Panc1 (cell line): ENCODE data around the gene COG7. TPM values are rescaled to one million over a fixed set of nuclear protein-coding genes. Genes with fewer than 3 reads are reported as not detected.

Experiments
- ATAC-seq: fragments of 200-7000 bp; cut with Tn5 transposase; 2 replicates; pipeline ENCODE4 v1.9.1; 2020; ENCODE audit warnings: mild to moderate bottlenecking, moderate library complexity
- BruUV-seq: library from RNA; stranded (reverse); fragments of 400-500 nt; replicated peaks from 2 replicates; lab custom pipeline; 2021; lab: Mats Ljungman, UMichigan
- CTCF ChIA-PET: fragments of 300-600 bp; sonication (Branson Sonifier 250); formaldehyde crosslinking; loops from one replicate; lab custom pipeline; 2022; ENCODE audit warnings: antibody characterized with exemption; lab: Charles Lee
- POLR2A ChIA-PET: fragments of 300-600 bp; sonication (Branson Sonifier 250); formaldehyde crosslinking; loops from one replicate; lab custom pipeline; 2022; ENCODE audit warnings: antibody characterized with exemption; lab: Charles Lee
- DNase-seq: peaks from one replicate; pipeline ENCODE4 v3.0.0-alpha.2; 2010; ENCODE audit warnings: low read depth, low spot score
- H3K27ac ChIP-seq: 2 replicates; pipeline ENCODE4 v1.5.1; 2011; ENCODE audit warnings: mild to moderate bottlenecking, low read length, inconsistent platforms
- H3K27me3 ChIP-seq: fragments of 200-500 bp; sonication (Bioruptor generic); 2 replicates; pipeline ENCODE4 v1.6.0; 2014; ENCODE audit warnings: low read length, inconsistent platforms; ENCODE audit not compliant: control insufficient read depth, insufficient read depth
- H3K36me3 ChIP-seq: fragments of 200-500 bp; sonication (Bioruptor generic); 2 replicates; pipeline ENCODE4 v1.5.1; 2014; ENCODE audit warnings: inconsistent platforms, mild to moderate bottlenecking, low read length, moderate library complexity; ENCODE audit not compliant: control insufficient read depth, insufficient read depth
- H3K4me1 ChIP-seq: 2 replicates; pipeline ENCODE4 v1.5.1; 2011; ENCODE audit warnings: inconsistent platforms, mild to moderate bottlenecking, low read length, moderate library complexity; ENCODE audit not compliant: control insufficient read depth, insufficient read depth
- H3K4me3 ChIP-seq, 2 experiments: 2 replicates each; pipeline ENCODE4 v1.5.1; 2011 to 2012; ENCODE audit warnings: low read depth in 2 of 2, low read length in 2 of 2, mild to moderate bottlenecking in 2 of 2, inconsistent platforms in 1 of 2, moderate library complexity in 1 of 2
- H3K9me3 ChIP-seq: fragments of 200-500 bp; sonication (Bioruptor generic); 2 replicates; pipeline ENCODE4 v1.5.1; 2014; ENCODE audit warnings: low read depth, mild to moderate bottlenecking, inconsistent platforms, low read length, moderate library complexity; ENCODE audit not compliant: control insufficient read depth, insufficient read depth
- POLR2AphosphoS5 ChIP-seq: IDR thresholded peaks from 2 replicates; pipeline ENCODE4 v1.6.1; 2012; ENCODE audit warnings: mild to moderate bottlenecking, low read depth, low read length, moderate library complexity
- SIN3A ChIP-seq: IDR thresholded peaks from 2 replicates; pipeline ENCODE4 v1.6.1; 2012; ENCODE audit warnings: low read depth, mild to moderate bottlenecking, low read length, moderate library complexity, borderline replicate concordance; ENCODE audit not compliant: insufficient read depth
- TCF7L2 ChIP-seq: IDR thresholded peaks from 2 replicates; pipeline ENCODE4 v1.6.1; 2011; ENCODE audit warnings: mild to moderate bottlenecking, low read depth, low read length, inconsistent platforms
- in situ Hi-C: cut with HindIII; loops from 2 replicates; pipeline ENCODE4 v1.10.0; 2016; ENCODE audit warnings: low sequenced_read_pairs, low pct_unique_long_range_greater_than_20kb
- intact Hi-C: fragments of 100-400 bp; cut with micrococcal nuclease; formaldehyde crosslinking; loops from one replicate; pipeline ENCODE4 v1.10.0; 2022; ENCODE audit not compliant: unreplicated experiment
- total RNA-seq: library from RNA; stranded (reverse); gene quantifications from one replicate; pipeline ENCODE4 v1.2.1, GENCODE V29; 2021; ENCODE audit not compliant: unreplicated experiment
- TF ChIP-seq, protein P1 (sequence below), 2 experiments: IDR thresholded peaks; 2 replicates each; pipeline ENCODE4 v1.6.1; 2011 to 2012; ENCODE audit warnings: low read depth in 2 of 2, control low read depth in 1 of 2, low read length in 1 of 2, mild to moderate bottlenecking in 1 of 2, moderate library complexity in 1 of 2; ENCODE audit not compliant: insufficient read depth in 1 of 2
- TF ChIP-seq, protein P2 (sequence below): fragments of 450-650 bp; IDR thresholded peaks from 2 replicates; pipeline ENCODE4 v1.5.1; 2017; ENCODE audit warnings: mild to moderate bottlenecking

Gene COG7
- total RNA-seq, 1 experiment from 2014 or later, result 25.3 TPM

DNA sequence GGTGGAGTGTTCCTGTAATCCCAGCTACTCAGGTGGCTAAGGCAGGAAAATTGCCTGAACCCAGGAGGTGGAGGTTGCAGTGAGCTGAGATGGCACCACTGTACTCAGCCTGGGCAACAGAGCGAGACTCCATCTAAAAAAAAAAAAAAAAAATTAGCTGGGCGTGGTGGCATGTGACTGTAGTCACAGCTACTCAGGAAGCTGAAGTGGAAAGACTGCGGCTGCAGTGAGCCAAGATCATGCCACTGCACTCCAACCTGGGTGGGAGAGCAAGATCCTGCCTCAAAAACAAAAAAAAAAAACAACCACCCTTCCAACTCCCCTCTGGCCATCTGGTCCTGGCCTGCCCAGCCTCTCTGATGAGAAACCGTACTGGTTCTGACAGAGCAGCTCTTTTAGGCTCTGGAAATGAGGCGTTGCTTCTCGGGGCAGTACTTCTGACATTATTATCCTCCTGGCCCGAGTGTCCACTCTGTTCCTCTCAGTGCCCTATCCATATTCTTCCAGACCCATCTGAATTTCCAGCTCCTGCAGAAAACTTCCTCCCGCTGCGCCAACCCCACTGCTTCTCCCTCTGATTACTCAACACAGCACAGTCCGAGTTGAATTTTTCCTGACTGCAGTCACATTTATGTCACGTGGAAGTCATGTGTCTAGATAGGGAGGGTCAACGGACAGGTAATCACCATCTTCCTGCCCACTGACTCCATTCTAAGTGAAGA is 44.0 kb upstream of the COG7 start:
- no peaks in the 10 kb centered on the region for H3K9me3 ChIP-seq
- H3K36me3 ChIP-seq, result no peaks in the 10 kb centered on the region; the same call in none of the 2 replicates
- no peak for DNase-seq
- in situ Hi-C loops, result no loop called here
- intact Hi-C loops, result no loop called here
- ChIA-PET POLR2A (interaction anchor here (0.6 kb wide), 2 partner anchors 25 to 860 kb away, joined by 4 read pairs; no protein-coding TSS in a partner anchor), CTCF (no interaction called here)
- no TSS peak for BruUV-seq
- no peak overlapping the region for H3K27ac ChIP-seq
- no peak overlapping the region for H3K4me3 ChIP-seq
- TF ChIP-seq, protein P1, sequence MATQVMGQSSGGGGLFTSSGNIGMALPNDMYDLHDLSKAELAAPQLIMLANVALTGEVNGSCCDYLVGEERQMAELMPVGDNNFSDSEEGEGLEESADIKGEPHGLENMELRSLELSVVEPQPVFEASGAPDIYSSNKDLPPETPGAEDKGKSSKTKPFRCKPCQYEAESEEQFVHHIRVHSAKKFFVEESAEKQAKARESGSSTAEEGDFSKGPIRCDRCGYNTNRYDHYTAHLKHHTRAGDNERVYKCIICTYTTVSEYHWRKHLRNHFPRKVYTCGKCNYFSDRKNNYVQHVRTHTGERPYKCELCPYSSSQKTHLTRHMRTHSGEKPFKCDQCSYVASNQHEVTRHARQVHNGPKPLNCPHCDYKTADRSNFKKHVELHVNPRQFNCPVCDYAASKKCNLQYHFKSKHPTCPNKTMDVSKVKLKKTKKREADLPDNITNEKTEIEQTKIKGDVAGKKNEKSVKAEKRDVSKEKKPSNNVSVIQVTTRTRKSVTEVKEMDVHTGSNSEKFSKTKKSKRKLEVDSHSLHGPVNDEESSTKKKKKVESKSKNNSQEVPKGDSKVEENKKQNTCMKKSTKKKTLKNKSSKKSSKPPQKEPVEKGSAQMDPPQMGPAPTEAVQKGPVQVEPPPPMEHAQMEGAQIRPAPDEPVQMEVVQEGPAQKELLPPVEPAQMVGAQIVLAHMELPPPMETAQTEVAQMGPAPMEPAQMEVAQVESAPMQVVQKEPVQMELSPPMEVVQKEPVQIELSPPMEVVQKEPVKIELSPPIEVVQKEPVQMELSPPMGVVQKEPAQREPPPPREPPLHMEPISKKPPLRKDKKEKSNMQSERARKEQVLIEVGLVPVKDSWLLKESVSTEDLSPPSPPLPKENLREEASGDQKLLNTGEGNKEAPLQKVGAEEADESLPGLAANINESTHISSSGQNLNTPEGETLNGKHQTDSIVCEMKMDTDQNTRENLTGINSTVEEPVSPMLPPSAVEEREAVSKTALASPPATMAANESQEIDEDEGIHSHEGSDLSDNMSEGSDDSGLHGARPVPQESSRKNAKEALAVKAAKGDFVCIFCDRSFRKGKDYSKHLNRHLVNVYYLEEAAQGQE (IDR thresholded peaks at IDR 0.05; ENCODE audit: insufficient read depth in 1 of 2, low read depth in 2 of 2, low read length in 1 of 2), result no peak
- TF ChIP-seq, protein P2, sequence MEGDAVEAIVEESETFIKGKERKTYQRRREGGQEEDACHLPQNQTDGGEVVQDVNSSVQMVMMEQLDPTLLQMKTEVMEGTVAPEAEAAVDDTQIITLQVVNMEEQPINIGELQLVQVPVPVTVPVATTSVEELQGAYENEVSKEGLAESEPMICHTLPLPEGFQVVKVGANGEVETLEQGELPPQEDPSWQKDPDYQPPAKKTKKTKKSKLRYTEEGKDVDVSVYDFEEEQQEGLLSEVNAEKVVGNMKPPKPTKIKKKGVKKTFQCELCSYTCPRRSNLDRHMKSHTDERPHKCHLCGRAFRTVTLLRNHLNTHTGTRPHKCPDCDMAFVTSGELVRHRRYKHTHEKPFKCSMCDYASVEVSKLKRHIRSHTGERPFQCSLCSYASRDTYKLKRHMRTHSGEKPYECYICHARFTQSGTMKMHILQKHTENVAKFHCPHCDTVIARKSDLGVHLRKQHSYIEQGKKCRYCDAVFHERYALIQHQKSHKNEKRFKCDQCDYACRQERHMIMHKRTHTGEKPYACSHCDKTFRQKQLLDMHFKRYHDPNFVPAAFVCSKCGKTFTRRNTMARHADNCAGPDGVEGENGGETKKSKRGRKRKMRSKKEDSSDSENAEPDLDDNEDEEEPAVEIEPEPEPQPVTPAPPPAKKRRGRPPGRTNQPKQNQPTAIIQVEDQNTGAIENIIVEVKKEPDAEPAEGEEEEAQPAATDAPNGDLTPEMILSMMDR, result no peak
- no peak for TF ChIP-seq TCF7L2
- TF ChIP-seq POLR2AphosphoS5, result no peak
- no peak for TF ChIP-seq SIN3A
- no peaks in the 10 kb centered on the region for H3K27me3 ChIP-seq
- ATAC-seq, result no peak
- peaks cover 20% of the 10 kb centered on the region for H3K4me1 ChIP-seq

DNA sequence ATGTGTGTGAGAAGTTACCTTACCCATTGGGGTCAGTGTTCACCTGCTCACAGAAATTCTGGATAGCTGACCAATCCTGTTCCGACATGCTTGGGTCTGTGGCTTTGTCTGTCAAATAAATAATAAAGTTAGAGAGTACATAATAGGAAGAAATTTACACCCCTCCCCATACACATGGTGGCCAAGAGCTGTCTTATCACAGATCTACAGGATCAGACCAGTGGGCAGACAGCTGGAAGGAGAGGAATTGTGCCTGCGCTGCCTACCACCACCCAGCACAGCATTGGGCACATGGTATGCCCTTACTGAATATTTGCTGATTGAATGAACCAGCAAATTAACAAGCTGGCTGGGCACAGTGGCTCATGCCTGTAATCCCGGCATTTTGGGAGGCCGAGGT is 42.7 kb upstream of the COG7 start:
- in situ Hi-C loops (no loop called here), intact Hi-C loops (no loop called here)
- Histone ChIP-seq H3K4me1 (peaks cover 21% of the 10 kb centered on the region), H3K36me3 (no peaks in the 10 kb centered on the region; the same call in none of the 2 replicates), H3K27me3 (no peaks in the 10 kb centered on the region), H3K27ac (no peak overlapping the region), H3K9me3 (no peaks in the 10 kb centered on the region), H3K4me3 (no peak overlapping the region)
- BruUV-seq, result no TSS peak
- DNase-seq (no peak), ATAC-seq (no peak)
- TF ChIP-seq, protein P1 (IDR thresholded peaks at IDR 0.05; ENCODE audit: insufficient read depth in 1 of 2, low read depth in 2 of 2, low read length in 1 of 2), result no peak
- TF ChIP-seq, protein P2, result no peak
- TF ChIP-seq TCF7L2 (no peak), POLR2AphosphoS5 (no peak), SIN3A (no peak)
- CTCF ChIA-PET, result no interaction called here
- POLR2A ChIA-PET, result no interaction called here
